ENCODE results near the gene SIT1. TPM values are rescaled to one million over a fixed set of nuclear protein-coding genes. Genes with fewer than 3 reads are reported as not detected.
A peak's percentile ranks its signal among the peaks of the same experiment; 100 is the strongest.

SIT1 gene
- total RNA-seq, 1 experiment from 2014 or later, result not detected

DNA sequence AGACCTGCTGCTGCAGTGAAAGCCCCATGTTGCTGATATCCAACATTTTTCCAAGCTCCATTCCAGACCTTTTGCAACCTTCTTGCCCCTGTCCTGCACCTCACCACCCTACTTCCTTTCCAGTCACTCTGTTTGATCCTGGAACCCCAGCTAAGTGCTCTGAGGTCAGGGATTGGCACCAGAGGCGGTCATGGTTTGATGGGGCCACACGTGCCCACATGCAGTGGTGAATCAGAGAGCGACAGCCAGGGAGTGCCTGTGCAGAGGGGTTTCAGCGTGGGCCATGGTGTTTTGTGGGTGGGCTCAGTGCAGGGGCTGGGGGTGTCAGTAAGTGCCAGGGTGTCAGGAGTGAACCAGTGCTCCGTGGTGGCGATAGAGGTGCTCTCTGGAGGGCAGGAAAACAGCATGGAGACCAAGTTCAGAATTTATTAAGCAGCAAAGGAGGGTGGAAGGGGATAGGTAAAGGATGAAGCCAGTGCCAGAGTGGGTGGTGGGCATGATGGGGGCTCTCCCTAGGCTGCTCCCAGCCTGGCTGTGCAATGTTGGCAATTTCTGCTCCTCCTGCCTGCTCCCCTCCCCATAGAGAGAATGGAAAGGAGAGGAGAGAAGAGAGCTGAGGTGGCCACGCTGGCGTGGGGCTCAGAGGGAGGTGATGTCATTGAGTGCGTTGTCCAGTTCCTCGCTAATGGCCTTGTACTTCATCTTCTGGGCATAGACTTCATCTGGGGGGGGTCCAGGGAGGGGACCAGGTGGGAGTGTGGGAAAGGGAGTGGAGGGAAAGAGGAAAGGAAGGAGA, 32.0 kb upstream of the SIT1 start:
- no peak for DNase-seq (ENCODE audit: low read depth)

DNA sequence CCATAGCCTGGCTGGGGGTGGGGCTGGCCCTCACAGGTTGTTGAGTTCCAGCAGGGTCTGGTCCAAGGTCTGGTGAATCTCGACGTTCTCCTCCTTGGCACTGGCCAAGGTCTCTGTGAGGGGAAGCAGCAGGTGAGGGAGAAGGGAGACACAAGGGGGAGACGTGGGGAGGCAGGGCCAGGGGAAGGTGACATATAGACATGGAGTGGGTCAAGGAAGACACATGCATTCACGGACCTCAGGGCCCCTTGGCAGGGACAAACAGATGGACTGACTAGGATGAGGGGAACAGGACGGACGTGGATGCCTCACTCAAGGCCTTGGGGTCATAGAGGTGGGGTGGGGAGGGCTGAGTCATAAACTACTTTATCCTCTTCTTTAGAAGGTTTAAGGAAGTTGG, 31.3 kb upstream of the SIT1 start:
- no peak for DNase-seq (ENCODE audit: low read depth)

DNA sequence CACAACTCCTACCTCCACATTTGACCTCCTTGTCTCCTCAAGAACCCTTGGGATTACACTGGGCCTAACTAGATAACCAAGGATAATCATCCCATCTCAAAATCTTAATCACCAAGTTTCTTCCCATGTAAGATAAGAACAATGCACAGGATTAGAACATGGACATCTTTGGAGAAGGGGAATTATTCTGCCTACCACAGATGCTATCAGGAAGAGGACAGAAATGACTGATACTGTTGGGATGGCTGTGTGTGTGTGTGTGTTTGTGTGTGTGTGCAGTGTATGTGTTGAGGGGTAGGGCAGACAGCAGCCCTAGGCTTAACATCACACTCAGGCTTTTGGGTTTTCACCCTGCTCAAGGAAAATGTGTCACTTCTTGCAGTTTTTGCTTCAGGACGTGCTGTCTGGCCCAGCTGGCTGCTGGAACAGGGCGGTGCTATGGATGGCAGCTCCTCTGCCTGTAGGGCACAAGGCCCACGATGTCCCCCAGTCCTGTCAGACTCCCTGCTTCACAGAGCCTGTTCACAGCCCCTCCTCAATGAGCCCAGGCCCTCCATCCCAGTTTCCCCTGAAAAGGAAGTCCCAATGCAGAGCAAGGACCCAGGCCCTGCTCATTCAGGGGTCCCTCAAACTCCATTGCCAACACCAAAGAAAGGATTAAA, 30.7 kb upstream of the SIT1 start:
- no peak for DNase-seq (ENCODE audit: low read depth)

DNA sequence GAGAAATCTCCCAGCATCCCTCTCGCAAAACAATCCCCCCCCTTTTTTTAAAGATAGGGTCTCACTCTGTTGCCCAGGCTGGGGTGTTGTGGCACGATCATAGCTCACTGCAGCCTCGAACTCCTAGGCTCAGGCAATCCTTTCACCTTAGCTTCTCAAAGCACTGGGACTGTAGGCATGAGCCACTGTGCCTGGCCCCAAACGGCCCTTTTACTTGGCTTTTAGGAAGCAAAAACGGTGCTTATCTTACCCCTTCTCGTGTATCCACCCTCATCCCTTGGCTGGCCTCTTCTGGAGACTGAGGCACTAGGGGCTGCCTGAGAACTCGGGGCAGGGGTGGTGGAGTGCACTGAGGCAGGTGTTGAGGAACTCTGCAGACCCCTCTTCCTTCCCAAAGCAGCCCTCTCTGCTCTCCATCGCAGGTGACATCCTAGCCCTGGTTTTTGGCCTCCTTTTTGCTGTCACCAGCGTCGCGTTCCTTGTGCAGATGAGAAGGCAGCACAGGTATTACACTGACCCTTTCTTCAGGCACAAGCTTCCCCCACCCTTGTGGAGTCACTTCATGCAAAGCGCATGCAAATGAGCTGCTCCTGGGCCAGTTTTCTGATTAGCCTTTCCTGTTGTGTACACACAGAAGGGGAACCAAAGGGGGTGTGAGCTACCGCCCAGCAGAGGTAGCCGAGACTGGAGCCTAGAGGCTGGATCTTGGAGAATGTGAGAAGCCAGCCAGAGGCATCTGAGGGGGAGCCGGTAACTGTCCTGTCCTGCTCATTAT, 29.8 kb upstream of the SIT1 start:
- peak; percentile 34 for DNase-seq (ENCODE audit: low read depth)

DNA sequence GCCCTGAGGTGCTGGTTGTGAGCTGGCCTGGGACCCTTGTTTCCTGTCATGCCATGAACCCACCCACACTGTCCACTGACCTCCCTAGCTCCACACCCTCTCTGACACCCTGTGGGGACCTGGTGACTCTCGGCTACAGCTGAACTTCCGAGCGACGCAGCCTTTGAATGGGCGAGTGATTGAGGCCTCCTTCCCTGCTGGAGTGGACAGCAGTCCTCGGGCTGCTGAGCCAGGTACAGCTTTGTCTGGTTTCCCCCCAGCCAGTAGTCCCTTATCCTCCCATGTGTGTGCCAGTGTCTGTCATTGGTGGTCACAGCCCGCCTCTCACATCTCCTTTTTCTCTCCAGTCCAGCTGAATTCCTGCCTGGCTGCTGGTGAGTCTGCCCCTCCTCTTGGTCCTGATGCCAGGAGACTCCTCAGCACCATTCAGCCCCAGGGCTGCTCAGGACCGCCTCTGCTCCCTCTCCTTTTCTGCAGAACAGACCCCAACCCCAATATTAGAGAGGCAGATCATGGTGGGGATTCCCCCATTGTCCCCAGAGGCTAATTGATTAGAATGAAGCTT, 29.1 kb upstream of the SIT1 start:
- DNase-seq (ENCODE audit: low read depth), result no peak

DNA sequence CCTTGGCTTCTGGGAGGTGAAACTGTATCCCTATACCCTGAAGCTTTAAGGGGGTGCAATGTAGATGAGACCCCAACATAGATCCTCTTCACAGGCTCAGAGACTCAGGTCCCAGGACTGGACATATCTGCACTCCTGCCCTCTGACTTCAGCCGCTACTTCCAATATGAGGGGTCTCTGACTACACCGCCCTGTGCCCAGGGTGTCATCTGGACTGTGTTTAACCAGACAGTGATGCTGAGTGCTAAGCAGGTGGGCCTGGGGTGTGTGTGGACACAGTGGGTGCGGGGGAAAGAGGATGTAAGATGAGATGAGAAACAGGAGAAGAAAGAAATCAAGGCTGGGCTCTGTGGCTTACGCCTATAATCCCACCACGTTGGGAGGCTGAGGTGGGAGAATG, 28.4 kb upstream of the SIT1 start:
- no peak for DNase-seq (ENCODE audit: low read depth)

DNA sequence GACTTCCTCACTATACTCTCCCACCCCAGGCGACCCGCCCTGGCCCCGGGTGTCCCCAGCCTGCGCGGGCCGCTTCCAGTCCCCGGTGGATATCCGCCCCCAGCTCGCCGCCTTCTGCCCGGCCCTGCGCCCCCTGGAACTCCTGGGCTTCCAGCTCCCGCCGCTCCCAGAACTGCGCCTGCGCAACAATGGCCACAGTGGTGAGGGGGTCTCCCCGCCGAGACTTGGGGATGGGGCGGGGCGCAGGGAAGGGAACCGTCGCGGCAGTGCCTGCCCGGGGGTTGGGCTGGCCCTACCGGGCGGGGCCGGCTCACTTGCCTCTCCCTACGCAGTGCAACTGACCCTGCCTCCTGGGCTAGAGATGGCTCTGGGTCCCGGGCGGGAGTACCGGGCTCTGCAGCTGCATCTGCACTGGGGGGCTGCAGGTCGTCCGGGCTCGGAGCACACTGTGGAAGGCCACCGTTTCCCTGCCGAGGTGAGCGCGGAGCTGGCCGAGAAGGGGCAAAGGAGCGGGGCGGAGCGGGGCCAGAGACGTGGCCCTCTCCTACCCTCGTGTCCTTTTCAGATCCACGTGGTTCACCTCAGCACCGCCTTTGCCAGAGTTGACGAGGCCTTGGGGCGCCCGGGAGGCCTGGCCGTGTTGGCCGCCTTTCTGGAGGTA, 25.1 kb upstream of the SIT1 start:
- no peak for DNase-seq (ENCODE audit: low read depth)

DNA sequence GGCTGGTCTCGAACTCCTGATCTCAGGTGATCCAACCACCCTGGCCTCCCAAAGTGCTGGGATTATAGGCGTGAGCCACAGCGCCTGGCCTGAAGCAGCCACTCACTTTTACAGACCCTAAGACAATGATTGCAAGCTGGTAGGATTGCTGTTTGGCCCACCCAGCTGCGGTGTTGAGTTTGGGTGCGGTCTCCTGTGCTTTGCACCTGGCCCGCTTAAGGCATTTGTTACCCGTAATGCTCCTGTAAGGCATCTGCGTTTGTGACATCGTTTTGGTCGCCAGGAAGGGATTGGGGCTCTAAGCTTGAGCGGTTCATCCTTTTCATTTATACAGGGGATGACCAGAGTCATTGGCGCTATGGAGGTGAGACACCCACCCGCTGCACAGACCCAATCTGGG, 24.5 kb upstream of the SIT1 start:
- DNase-seq (ENCODE audit: low read depth), result no peak

DNA sequence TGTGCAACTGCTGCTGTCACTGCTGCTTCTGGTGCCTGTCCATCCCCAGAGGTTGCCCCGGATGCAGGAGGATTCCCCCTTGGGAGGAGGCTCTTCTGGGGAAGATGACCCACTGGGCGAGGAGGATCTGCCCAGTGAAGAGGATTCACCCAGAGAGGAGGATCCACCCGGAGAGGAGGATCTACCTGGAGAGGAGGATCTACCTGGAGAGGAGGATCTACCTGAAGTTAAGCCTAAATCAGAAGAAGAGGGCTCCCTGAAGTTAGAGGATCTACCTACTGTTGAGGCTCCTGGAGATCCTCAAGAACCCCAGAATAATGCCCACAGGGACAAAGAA, 23.3 kb upstream of the SIT1 start:
- no peak for DNase-seq (ENCODE audit: low read depth)

DNA sequence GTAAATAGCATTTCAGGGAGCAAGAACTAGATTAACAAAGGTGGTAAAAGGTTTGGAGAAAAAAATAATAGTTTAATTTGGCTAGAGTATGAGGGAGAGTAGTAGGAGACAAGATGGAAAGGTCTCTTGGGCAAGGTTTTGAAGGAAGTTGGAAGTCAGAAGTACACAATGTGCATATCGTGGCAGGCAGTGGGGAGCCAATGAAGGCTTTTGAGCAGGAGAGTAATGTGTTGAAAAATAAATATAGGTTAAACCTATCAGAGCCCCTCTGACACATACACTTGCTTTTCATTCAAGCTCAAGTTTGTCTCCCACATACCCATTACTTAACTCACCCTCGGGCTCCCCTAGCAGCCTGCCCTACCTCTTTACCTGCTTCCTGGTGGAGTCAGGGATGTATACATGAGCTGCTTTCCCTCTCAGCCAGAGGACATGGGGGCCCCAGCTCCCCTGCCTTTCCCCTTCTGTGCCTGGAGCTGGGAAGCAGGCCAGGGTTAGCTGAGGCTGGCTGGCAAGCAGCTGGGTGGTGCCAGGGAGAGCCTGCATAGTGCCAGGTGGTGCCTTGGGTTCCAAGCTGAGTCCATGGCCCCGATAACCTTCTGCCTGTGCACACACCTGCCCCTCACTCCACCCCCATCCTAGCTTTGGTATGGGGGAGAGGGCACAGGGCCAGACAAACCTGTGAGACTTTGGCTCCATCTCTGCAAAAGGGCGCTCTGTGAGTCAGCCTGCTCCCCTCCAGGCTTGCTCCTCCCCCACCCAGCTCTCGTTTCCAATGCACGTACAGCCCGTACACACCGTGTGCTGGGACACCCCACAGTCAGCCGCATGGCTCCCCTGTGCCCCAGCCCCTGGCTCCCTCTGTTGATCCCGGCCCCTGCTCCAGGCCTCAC, 22.6 kb upstream of the SIT1 start, which contains the start of gene CA9:
TSS of gene CA9 (plus strand) at position 797 of the 893 bp plus-strand sequence. CDS start at position 829, 32 bp downstream.
- no peak for DNase-seq (ENCODE audit: low read depth)

DNA sequence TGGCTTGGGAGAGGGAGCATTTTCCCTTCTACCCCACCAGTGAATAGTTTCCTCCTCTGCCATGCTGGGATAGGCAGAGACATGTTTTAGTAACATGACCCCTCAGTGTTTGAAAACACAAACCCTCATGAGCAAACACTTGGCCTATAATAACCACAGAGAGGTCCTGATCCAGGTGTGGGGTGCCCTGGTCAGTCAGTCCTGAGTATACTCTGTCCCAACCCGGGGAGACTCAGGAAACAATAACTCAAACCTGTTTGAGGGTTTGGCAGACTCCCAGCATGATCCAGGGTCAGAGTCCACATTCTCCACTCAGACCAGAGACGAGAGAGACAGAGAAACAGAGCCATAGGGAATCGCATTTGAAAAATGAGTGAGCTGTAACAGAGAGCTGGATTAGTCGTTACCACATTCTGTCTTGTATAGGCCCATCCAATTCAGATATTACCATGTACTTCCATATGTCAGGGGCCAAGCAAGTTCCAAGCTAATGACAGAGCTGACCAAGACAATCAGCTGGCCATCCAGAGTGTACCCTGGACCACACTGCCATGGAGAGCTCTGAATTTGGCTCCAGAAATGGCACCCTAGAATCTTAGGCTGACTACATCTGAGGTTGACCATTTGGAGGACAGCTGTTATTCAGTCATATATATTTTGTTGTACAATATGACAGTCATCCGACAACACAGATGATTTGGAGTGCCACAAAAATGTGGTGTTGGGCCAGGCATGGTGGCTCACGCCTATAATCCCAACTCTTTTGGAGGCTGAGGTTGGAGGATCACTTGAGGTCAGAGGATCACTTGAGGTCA, 18.8 kb upstream of the SIT1 start:
- no peak for DNase-seq (ENCODE audit: low read depth)

DNA sequence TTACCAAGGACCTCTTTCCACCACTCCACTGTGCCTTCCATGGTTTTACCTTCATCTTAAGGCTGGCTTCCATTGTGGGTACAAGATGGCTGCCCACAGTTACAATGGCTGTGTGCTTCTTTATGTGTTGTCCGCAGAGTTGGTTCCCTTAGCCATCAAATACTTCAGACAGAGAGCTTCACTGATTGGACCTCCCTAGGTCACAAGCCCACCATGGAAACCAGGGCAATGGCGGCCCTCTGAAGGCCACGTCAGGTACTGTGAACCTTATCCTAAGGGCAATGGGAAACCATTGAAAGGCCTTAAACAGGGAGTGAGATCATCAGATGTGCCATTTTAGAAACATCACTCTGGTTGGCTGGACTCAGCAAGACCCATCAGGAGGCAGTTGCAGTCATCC, 17.2 kb upstream of the SIT1 start:
- DNase-seq (ENCODE audit: low read depth), result no peak

DNA sequence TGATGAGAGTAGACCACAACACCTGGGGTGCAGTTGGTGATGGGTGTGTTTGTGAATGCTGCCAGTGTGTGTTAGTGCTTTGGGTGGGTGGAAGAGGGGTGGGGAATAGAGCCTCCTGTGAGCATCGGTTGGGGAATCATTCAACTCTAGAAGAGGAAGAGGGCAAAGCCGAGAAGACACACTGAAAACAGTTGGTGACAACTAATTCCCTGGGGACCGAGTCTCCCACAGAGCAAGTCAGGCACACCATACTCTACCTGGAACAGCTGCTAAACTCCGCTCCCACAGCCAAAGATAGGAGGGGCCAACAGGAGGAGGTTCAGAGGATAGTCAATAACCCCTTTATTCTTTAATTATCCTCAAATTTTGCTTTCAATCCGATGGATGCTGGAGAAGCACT, 15.8 kb upstream of the SIT1 start:
- no peak for DNase-seq (ENCODE audit: low read depth)

DNA sequence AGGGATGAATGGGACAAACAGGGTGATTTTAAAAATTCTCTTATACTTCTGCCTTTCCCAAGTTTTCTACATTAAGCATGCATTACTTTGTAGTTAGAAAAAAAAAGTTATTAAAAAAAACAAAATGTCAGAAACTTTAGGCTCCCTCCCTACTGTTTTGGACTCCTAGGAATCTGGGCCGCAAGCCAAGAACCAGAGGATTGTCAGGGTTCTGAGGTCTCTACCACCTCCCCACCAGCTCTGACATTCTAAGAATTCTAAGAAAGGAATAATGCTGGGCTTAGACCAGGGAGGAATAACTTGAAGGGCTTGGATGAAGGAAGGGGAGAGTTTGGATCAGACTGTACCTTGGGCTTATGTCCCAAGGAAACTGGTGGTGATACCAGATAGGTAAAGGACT, 15.3 kb upstream of the SIT1 start:
- no peak for DNase-seq (ENCODE audit: low read depth)

DNA sequence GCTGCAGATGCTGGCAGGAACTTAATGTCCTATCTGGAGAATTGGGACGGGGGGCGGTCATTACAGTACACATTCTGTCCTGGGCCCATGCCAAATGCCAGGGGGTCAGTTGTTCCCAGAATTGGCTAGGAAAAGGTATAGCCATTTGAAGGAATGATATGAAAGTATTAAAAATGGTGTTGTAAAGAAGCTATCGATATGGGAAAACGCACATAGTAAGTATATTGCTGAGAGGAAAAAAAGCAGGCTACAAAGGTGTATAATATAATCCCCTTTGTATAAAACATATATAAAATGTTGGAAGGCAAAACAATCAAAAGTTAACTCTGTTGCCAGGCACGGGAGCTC, 14.7 kb upstream of the SIT1 start:
- no peak for DNase-seq (ENCODE audit: low read depth)

DNA sequence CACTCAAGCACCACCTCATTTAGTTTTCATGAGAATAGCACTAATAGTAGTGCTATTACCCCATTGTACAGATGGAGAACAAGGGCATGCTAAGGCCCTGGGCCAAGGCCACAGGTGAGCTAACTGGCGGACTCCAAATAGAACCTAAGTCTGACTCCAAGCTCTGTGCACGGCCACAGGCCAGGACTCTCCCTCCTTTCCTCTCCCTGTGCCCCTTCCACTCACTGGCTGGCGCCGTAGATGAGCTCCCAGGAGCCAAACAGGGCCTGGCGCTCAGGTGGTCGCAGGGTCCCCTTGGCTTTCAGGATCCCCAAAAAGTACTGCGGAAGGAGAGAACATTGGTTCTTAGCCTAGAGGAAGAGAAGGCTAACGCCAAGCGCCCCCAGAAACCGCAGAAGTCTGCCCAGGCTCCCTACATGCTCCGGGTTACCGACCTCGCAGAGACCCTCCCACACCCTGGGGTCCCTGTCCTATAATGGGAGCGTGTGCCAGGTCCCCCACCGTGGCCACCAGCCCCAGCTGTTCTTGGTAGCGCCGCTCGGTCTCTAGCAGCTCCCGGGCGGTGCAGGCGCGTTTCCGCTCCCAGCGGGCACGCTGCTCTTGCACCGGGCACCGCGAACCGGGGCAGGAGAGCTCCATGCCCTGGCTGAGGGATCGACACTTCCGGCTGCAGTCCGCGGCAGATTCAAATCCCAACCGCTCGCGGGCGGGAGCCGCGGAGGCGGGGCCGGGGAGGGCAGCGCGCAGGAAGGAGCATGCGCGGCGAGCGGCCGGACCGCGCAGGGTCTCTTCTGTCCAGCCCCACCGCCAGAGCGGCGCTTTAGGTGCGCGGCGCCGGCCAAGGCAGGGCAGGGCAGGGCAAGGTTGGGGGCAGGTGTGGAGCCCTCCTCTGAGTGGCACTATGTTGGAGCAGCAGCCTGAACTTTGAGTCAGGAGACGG, 14.1 kb upstream of the SIT1 start, which contains the start of gene ARHGEF39:
TSS of gene ARHGEF39 (minus strand) at position 665 of the 940 bp plus-strand sequence. CDS start at position 639, 26 bp downstream.
- DNase-seq (ENCODE audit: low read depth), result peak; percentile 94

DNA sequence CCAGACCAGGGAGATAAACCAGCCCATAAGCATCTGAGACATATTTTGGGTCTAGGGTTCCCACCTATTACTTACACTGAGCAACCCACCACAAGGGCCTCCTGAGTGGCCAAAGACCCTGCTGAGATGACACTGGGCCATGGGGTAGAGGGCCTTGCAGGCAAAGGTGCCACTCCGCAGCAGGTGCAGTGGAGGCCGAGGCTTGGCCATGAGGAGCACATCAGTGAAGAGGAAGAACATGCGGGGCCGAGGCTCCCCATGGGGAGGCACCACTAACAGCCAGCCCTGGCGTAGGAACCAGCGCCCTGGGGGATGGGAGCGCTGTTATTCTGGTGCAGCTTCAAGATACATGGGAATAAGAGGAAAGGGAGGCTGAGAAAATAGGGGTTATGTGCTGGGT, 11.7 kb upstream of the SIT1 start:
- DNase-seq (ENCODE audit: low read depth), result no peak

DNA sequence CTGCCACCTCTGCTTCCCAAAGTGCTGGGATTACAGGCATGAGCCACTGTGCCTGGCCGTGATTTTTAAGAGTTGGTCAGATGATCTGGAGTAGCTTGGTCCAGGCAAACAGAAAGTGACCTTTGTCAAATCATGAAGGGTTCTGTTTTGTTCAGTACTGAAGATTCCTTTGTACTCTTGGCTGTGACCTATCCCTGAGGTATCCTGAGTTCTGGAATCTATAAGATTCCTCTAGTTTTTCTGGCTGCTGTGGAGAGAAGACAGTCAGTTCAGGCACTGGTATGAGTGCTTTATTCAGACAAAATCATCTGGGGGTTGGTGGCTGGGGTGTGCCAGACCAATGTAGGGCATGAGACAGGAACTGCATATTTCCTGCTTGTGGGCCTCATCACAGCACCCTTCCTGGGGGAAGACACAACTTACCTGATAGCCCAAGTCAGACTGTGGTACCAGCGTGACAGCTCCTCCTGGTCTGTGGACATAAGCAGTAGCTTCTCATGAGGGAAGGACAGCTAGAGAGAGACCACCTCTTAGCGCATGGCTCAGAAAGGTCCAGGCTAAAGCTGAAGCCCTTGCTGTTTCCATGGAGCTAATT, 11.1 kb upstream of the SIT1 start:
- DNase-seq (ENCODE audit: low read depth), result no peak
